PC-3 (cell line): ENCODE results near the gene LRRC47.

Source experiments
- EZH2 ChIP-seq: fragments of 300-600 bp; sonication (generic); IDR thresholded peaks from one replicate; pipeline ENCODE4 v1.6.1; 2017; ENCODE audit warnings: antibody characterized with exemption, mild to moderate bottlenecking, low read length; ENCODE audit not compliant: unreplicated experiment
- TF ChIP-seq, protein P1 (sequence below): fragments of 300-600 bp; sonication (generic); conservative IDR thresholded peaks from 2 replicates; pipeline ENCODE4 v1.5.1; 2017; ENCODE audit warnings: antibody characterized with exemption, low read depth, mild to moderate bottlenecking, low read length

DNA sequence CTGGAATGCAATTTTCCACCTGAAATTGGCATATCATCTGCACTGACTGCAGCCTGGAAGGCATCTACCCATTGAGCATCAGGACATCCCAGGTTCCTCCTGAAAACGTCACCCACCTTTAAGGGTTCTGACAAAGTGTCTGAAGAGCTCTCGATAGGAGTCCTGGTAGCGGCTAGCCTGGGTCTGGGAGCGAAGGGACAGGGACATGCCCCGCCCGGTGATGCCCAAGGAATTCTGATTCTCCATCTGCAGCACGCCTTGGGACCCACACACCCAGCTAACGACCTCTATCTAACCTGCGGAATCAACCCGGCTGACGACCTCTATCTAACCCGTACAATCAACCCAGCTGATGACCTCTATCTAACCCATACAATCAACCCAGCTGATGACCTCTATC is 57.4 kb downstream of the LRRC47 start:
- TF ChIP-seq, protein P1, sequence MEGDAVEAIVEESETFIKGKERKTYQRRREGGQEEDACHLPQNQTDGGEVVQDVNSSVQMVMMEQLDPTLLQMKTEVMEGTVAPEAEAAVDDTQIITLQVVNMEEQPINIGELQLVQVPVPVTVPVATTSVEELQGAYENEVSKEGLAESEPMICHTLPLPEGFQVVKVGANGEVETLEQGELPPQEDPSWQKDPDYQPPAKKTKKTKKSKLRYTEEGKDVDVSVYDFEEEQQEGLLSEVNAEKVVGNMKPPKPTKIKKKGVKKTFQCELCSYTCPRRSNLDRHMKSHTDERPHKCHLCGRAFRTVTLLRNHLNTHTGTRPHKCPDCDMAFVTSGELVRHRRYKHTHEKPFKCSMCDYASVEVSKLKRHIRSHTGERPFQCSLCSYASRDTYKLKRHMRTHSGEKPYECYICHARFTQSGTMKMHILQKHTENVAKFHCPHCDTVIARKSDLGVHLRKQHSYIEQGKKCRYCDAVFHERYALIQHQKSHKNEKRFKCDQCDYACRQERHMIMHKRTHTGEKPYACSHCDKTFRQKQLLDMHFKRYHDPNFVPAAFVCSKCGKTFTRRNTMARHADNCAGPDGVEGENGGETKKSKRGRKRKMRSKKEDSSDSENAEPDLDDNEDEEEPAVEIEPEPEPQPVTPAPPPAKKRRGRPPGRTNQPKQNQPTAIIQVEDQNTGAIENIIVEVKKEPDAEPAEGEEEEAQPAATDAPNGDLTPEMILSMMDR, result no peak
- TF ChIP-seq EZH2, result no peak
